Muscle of back (tissue), 11 donors: ENCODE data around the gene HAGH. TPM values are rescaled to one million over a fixed set of nuclear protein-coding genes. Genes with fewer than 3 reads are reported as not detected.

Experiments
- DNase-seq, 3 donors: peaks; one replicate each; pipeline versions ENCODE4 v3.0.0 to v3.0.0-alpha.2; 2013
- polyA plus RNA-seq, 10 donors: library from polyadenylated mRNA; unstranded; fragments of 120-200 nt; gene quantifications; one replicate each; pipeline ENCODE4 v1.2.1, GENCODE V29; 2013; ENCODE audit not compliant: insufficient read length in 10 of 10

HAGH gene
- polyA plus RNA-seq, 10 donors, result 28.9 to 45.3 (median 35.9) TPM

- no peak for DNase-seq
These were observed 50.6 kb downstream of the HAGH start for GRCh38 chr16:1775846-1776671.

GRCh38 chr16:1775006-1775845, 51.4 kb downstream of the HAGH start:
- DNase-seq, result no peak

GRCh38 chr16:1774448-1774780, 52.2 kb downstream of the HAGH start:
- DNase-seq, result no peak

GRCh38 chr16:1773703-1774447, 52.8 kb downstream of the HAGH start:
- DNase-seq, result no peak

GRCh38 chr16:1772908-1773702, 53.5 kb downstream of the HAGH start, which contains the start of gene MRPS34:
Gene MRPS34 (minus strand): TSS chr16:1773134. CDS start chr16:1773119, 15 bp downstream.
- DNase-seq, result peak; percentile 81 to 94 (median 90)

GRCh38 chr16:1772362-1772907, 54.2 kb downstream of the HAGH start, which contains the start of gene EME2:
Gene EME2 (plus strand): TSS chr16:1772810. CDS start chr16:1773228, 418 bp downstream.
- no peak for DNase-seq

- peak in 1 of 3 donors; percentile 44 for DNase-seq
These were observed 54.7 kb downstream of the HAGH start for GRCh38 chr16:1771864-1772361.

- peak; percentile 44 to 91 (median 80) for DNase-seq
These were observed 55.3 kb downstream of the HAGH start, which contains the start of gene NME3 for GRCh38 chr16:1771188-1771863. Gene NME3 (minus strand): TSS chr16:1771543. CDS start chr16:1771534, 9 bp downstream.

GRCh38 chr16:1770328-1771187, 56.1 kb downstream of the HAGH start:
- peak in 1 of 3 donors; percentile 68 for DNase-seq

- no peak for DNase-seq
These were observed 57.0 kb downstream of the HAGH start for GRCh38 chr16:1769402-1770300.

GRCh38 chr16:1768767-1769401, 57.7 kb downstream of the HAGH start:
- DNase-seq, result no peak

- DNase-seq, result no peak
These were observed 58.4 kb downstream of the HAGH start for GRCh38 chr16:1768061-1768766.

- DNase-seq, result no peak
These were observed 59.3 kb downstream of the HAGH start for GRCh38 chr16:1767116-1767994.

- DNase-seq, result no peak
These were observed 59.9 kb downstream of the HAGH start for GRCh38 chr16:1766701-1767100.

GRCh38 chr16:1766231-1766630, 60.4 kb downstream of the HAGH start:
- DNase-seq, result no peak
